ENCODE data around the gene PDGFA. TPM values are rescaled to one million over a fixed set of nuclear protein-coding genes. Genes with fewer than 3 reads are reported as not detected.

Gene PDGFA
- total RNA-seq, 1 experiment from 2014 or later = 23.6 TPM

DNA sequence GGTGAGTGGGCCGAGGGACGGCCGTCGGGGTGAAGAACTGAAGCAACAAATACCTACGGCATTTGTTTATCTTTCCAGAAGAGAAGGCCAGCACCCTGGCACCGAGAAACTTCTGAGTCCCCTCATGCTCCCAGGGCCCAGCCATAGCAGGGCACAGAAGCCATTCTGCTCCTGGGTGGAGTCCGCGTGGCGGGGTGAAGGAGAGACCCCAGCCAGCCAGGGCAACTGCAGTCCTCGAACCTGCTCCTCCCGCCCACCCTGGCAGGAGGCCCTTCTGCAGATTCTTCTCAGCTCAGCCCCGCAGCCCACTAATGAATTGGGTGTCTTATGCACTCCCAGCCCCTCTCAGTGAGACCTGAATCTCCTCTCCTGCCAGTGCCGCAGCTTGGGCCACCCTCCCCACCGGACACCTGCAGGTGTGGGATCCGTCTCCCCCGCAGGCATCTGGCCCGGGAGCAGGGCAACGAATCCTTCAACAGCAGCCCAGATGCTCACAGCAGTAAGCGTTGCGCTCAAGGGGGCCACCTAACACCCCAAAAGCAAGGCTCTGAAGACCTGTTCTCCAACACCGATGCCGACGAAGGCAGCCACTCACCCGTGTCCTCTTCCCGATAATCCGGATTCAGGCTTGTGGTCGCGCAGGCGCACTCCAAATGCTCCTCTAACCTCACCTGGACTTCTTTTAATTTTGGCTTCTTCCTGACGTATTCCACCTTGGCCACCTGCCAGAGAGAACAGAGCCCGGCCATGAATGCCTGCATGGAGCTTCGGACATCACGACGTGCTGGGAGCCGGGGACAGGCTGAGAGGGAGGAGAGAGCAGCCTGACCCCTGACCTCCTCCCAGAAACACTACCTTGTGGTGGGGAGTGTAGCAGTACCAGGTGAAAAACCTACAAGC lies 18.9 kb downstream of the PDGFA start:
- no peak overlapping the region for H3K4me2 ChIP-seq
- intact Hi-C loops (cut with micrococcal nuclease; ENCODE audit: unreplicated experiment) = no loop called here
- no peaks in the 10 kb centered on the region for H3K79me2 ChIP-seq (ENCODE audit: low read depth)
- no peak overlapping the region for H3K4me3 ChIP-seq
- ChIA-PET POLR2A (ENCODE audit: unreplicated experiment) (no interaction called here), CTCF (no interaction called here)
- H2AFZ ChIP-seq = no peak overlapping the region
- H3K27ac ChIP-seq = no peak overlapping the region
- no peaks in the 10 kb centered on the region for H3K4me1 ChIP-seq (replicated peaks; ENCODE audit: insufficient read depth)
- peaks cover 11% of the 10 kb centered on the region; the same call in 1 of the 2 replicates for H3K36me3 ChIP-seq (ENCODE audit: low read depth)
- no peaks in the 10 kb centered on the region for H3K27me3 ChIP-seq (ENCODE audit: insufficient read depth, low read depth)
- DNase-seq = no peak
- peaks cover 10% of the 10 kb centered on the region; the same call in 1 of the 2 replicates for H4K20me1 ChIP-seq (ENCODE audit: insufficient read depth)
- H3K9me2 ChIP-seq (ENCODE audit: insufficient read depth) = no peaks in the 10 kb centered on the region
- no TSS peak for BruUV-seq (replicated peaks)
- H3K9me3 ChIP-seq (ENCODE audit: insufficient read depth, low read depth) = no peaks in the 10 kb centered on the region
- H3F3A ChIP-seq (ENCODE audit: insufficient read depth, low read depth) = no peaks in the 10 kb centered on the region; the same call in 1 of the 2 replicates
- no peak for TF ChIP-seq EZH2 (IDR thresholded peaks at IDR 0.05; ENCODE audit: low read depth)
- TF ChIP-seq, protein P1, sequence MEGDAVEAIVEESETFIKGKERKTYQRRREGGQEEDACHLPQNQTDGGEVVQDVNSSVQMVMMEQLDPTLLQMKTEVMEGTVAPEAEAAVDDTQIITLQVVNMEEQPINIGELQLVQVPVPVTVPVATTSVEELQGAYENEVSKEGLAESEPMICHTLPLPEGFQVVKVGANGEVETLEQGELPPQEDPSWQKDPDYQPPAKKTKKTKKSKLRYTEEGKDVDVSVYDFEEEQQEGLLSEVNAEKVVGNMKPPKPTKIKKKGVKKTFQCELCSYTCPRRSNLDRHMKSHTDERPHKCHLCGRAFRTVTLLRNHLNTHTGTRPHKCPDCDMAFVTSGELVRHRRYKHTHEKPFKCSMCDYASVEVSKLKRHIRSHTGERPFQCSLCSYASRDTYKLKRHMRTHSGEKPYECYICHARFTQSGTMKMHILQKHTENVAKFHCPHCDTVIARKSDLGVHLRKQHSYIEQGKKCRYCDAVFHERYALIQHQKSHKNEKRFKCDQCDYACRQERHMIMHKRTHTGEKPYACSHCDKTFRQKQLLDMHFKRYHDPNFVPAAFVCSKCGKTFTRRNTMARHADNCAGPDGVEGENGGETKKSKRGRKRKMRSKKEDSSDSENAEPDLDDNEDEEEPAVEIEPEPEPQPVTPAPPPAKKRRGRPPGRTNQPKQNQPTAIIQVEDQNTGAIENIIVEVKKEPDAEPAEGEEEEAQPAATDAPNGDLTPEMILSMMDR (conservative IDR thresholded peaks at IDR 0.05) = no peak

GRCh38 chr7:499853-500485 lies 19.7 kb downstream of the PDGFA start:
- Histone ChIP-seq H3K9me2 (ENCODE audit: insufficient read depth) (no peaks in the 10 kb centered on the region), H3K27ac (no peak overlapping the region), H3K4me2 (no peak overlapping the region), H4K20me1 (ENCODE audit: insufficient read depth) (peaks cover 2% of the 10 kb centered on the region; the same call in 1 of the 2 replicates), H3F3A (ENCODE audit: insufficient read depth, low read depth) (no peaks in the 10 kb centered on the region; the same call in 1 of the 2 replicates), H3K4me3 (no peak overlapping the region), H3K36me3 (ENCODE audit: low read depth) (peaks cover 11% of the 10 kb centered on the region; the same call in 1 of the 2 replicates), H3K27me3 (ENCODE audit: insufficient read depth, low read depth) (no peaks in the 10 kb centered on the region), H3K9me3 (ENCODE audit: insufficient read depth, low read depth) (no peaks in the 10 kb centered on the region), H3K79me2 (ENCODE audit: low read depth) (no peaks in the 10 kb centered on the region), H3K4me1 (replicated peaks; ENCODE audit: insufficient read depth) (no peaks in the 10 kb centered on the region), H2AFZ (no peak overlapping the region)
- DNase-seq = no peak
- intact Hi-C loops (cut with micrococcal nuclease; ENCODE audit: unreplicated experiment) = no loop called here
- BruUV-seq (replicated peaks) = no TSS peak
- ChIA-PET POLR2A (ENCODE audit: unreplicated experiment) (no interaction called here), CTCF (no interaction called here)
- TF ChIP-seq, protein P1 (conservative IDR thresholded peaks at IDR 0.05) = no peak
- TF ChIP-seq EZH2 (IDR thresholded peaks at IDR 0.05; ENCODE audit: low read depth) = no peak

DNA sequence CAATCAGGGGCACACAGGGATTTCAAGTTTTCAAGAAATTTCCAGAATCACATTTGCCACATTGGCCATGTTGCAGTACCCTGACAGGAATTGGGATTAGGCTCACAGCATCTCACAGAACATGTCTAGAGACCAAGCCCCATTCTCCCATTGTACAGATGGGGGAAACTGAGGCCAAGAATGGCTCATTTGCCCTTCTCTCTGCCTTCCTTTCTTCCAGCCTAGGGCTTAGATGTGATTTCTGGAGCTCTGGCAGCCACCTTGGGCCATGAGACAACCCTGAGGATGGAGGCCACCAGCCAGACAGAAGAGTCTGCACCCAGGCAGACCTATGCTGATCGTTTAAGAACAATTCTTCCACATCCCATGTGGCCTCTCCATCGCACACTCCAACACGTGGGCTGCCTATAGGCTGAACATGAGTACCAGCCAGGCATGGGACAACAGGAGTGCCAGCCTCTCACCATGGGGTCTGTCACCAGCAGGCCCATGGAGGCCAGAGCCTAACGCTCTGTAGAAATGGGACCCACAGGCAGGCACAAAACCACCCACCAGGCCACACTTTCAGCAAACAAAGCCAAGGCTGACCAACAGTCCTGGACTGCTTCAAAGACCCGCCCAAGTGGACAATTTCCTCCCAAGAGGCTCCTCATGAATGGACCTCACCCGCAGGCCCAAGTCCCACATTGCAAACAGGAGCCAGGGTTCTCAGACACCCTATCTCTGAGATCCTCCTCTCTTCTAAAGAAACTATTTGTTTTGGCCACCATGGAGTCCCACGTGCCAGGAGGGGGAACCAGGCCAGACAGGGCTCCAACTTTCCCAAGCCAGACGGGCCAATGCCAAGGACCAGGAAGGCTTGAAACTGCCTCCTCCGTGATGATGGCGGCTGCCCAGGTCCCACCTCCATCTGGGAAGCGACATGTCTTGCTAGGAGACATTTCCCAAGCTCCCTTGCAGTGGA lies 20.7 kb downstream of the PDGFA start:
- intact Hi-C loops (cut with micrococcal nuclease; ENCODE audit: unreplicated experiment) = no loop called here
- Histone ChIP-seq H3K4me2 (no peak overlapping the region), H3K9me2 (ENCODE audit: insufficient read depth) (no peaks in the 10 kb centered on the region), H3K9me3 (ENCODE audit: insufficient read depth, low read depth) (no peaks in the 10 kb centered on the region), H3K27ac (no peak overlapping the region), H3K36me3 (ENCODE audit: low read depth) (peaks cover 11% of the 10 kb centered on the region; the same call in 1 of the 2 replicates), H4K20me1 (ENCODE audit: insufficient read depth) (no peaks in the 10 kb centered on the region; the same call in 1 of the 2 replicates), H3F3A (ENCODE audit: insufficient read depth, low read depth) (no peaks in the 10 kb centered on the region; the same call in 1 of the 2 replicates), H3K27me3 (ENCODE audit: insufficient read depth, low read depth) (no peaks in the 10 kb centered on the region), H3K4me1 (replicated peaks; ENCODE audit: insufficient read depth) (no peaks in the 10 kb centered on the region), H2AFZ (no peak overlapping the region), H3K4me3 (no peak overlapping the region), H3K79me2 (ENCODE audit: low read depth) (no peaks in the 10 kb centered on the region)
- POLR2A ChIA-PET (ENCODE audit: unreplicated experiment) = no interaction called here
- DNase-seq = no peak
- no TSS peak for BruUV-seq (replicated peaks)
- CTCF ChIA-PET = no interaction called here
- TF ChIP-seq, protein P1 (conservative IDR thresholded peaks at IDR 0.05) = no peak
- no peak for TF ChIP-seq EZH2 (IDR thresholded peaks at IDR 0.05; ENCODE audit: low read depth)
